SK-N-SH (cell line): Measurements from ENCODE around the gene GPR157. TPM values are rescaled to one million over a fixed set of nuclear protein-coding genes. Genes with fewer than 3 reads are reported as not detected.

Experiments used
- CTCF ChIA-PET: fragments of 300-600, 350-600 bp; formaldehyde crosslinking; extraction: SDS; loops from one replicate; lab custom pipeline; 2021; lab: Yijun Ruan, JAX
- POLR2A ChIA-PET: fragments of 350-600 bp; sonication (Branson Sonifier 250); formaldehyde crosslinking; extraction: SDS; loops from one replicate; lab custom pipeline; 2020; ENCODE audit warnings: antibody characterized with exemption, inconsistent platforms; lab: Yijun Ruan, JAX
- DNase-seq: peaks from one replicate; pipeline ENCODE4 v3.0.0; 2012
- H2AFZ ChIP-seq: fragments of 200-600 bp; sonication (generic); 2 replicates; pipeline ENCODE4 v1.8.1; 2016; ENCODE audit warnings: antibody characterized with exemption, mild to moderate bottlenecking, low read depth
- H3F3A ChIP-seq: fragments of 200-600 bp; sonication (generic); replicated peaks from 2 replicates; pipeline ENCODE3; 2016; ENCODE audit warnings: antibody characterized with exemption, mild to moderate bottlenecking; ENCODE audit not compliant: insufficient read depth
- H3K27ac ChIP-seq, 2 experiments: fragments of 200-500 bp in 1 of 2; fragments of 200-600 bp in 1 of 2; sonication (Bioruptor generic) in 1 of 2; sonication (generic), shearing (Covaris generic) in 1 of 2; 2 replicates each; pipeline versions ENCODE4 v1.5.1 to v1.6.1; 2014 to 2016; ENCODE audit warnings: low read depth in 2 of 2, inconsistent platforms in 1 of 2, low read length in 1 of 2, mild to moderate bottlenecking in 1 of 2, mixed read lengths in 1 of 2
- H3K27me3 ChIP-seq: fragments of 200-600 bp; sonication (generic), shearing (Covaris generic); 2 replicates; pipeline ENCODE4 v1.6.1; 2016; ENCODE audit warnings: mixed run types; ENCODE audit not compliant: insufficient read depth
- H3K36me3 ChIP-seq, 2 experiments: fragments of 200-500 bp in 1 of 2; fragments of 200-600 bp in 1 of 2; sonication (Bioruptor generic) in 1 of 2; sonication (generic) in 1 of 2; replicated peaks in 1 of 2; 2 replicates each; pipeline versions ENCODE3 to v1.5.1; 2014 to 2016; ENCODE audit warnings: low read length in 1 of 2, mild to moderate bottlenecking in 1 of 2; ENCODE audit not compliant: insufficient read depth in 2 of 2, control insufficient read depth in 1 of 2
- H3K4me1 ChIP-seq, 2 experiments: fragments of 200-500 bp in 1 of 2; fragments of 200-600 bp in 1 of 2; sonication (Bioruptor generic) in 1 of 2; sonication (generic), shearing (Covaris generic) in 1 of 2; 2 replicates each; pipeline versions ENCODE4 v1.5.1 to v1.6.1; 2014 to 2016; ENCODE audit warnings: low read depth in 1 of 2, low read length in 1 of 2, mixed run types in 1 of 2; ENCODE audit not compliant: insufficient read depth in 2 of 2, control insufficient read depth in 1 of 2
- H3K4me2 ChIP-seq: fragments of 200-600 bp; sonication (generic), shearing (Covaris generic); 2 replicates; pipeline ENCODE4 v1.6.1; 2017; ENCODE audit warnings: mixed run types
- H3K4me3 ChIP-seq, 2 experiments: fragments of 200-500 bp in 1 of 2; fragments of 200-600 bp in 1 of 2; sonication (Bioruptor generic) in 1 of 2; sonication (generic), shearing (Covaris generic) in 1 of 2; 2 replicates each; pipeline versions ENCODE4 v1.5.1 to v1.8.1; 2014 to 2016; ENCODE audit warnings: low read depth in 2 of 2, inconsistent platforms in 1 of 2, low read length in 1 of 2, mild to moderate bottlenecking in 1 of 2, mixed read lengths in 1 of 2, moderate library complexity in 1 of 2
- H3K79me2 ChIP-seq: fragments of 200-600 bp; sonication (generic); 2 replicates; pipeline ENCODE4 v1.8.1; 2017; ENCODE audit warnings: mild to moderate bottlenecking; ENCODE audit not compliant: insufficient read depth
- H3K9ac ChIP-seq: fragments of 200-600 bp; sonication (generic); 2 replicates; pipeline ENCODE4 v1.6.1; 2017; ENCODE audit warnings: mixed run types
- H3K9me2 ChIP-seq: fragments of 200-600 bp; sonication (generic); 2 replicates; pipeline ENCODE4 v1.6.1; 2017; ENCODE audit warnings: mixed run types
- H3K9me3 ChIP-seq: fragments of 200-600 bp; sonication (generic); 2 replicates; pipeline ENCODE4 v1.6.1; 2017; ENCODE audit warnings: mixed run types, mild to moderate bottlenecking, moderate library complexity
- H4K20me1 ChIP-seq: fragments of 200-600 bp; sonication (generic); 2 replicates; pipeline ENCODE4 v1.6.1; 2017; ENCODE audit warnings: mild to moderate bottlenecking, mixed run types; ENCODE audit not compliant: insufficient read depth
- CHD2 ChIP-seq: fragments of 150-350 bp; IDR thresholded peaks from 2 replicates; pipeline ENCODE4 v1.6.1; 2018; ENCODE audit warnings: low read length; ENCODE audit not compliant: partially characterized antibody
- FOSL2 ChIP-seq: IDR thresholded peaks from 2 replicates; pipeline ENCODE4 v1.4.0; 2012; ENCODE audit warnings: low read depth, mild to moderate bottlenecking, moderate library complexity, borderline replicate concordance
- JUND ChIP-seq: IDR thresholded peaks from 2 replicates; pipeline ENCODE4 v1.4.0; 2012
- NFIC ChIP-seq: IDR thresholded peaks from 2 replicates; pipeline ENCODE4 v1.4.0; 2012; ENCODE audit warnings: borderline replicate concordance
- NRF1 ChIP-seq: IDR thresholded peaks from 2 replicates; pipeline ENCODE4 v1.6.1; 2012; ENCODE audit warnings: low read depth, mild to moderate bottlenecking, low read length
- RAD21 ChIP-seq: IDR thresholded peaks from 2 replicates; pipeline ENCODE4 v1.6.1; 2012; ENCODE audit warnings: mild to moderate bottlenecking, low read length
- SIN3A ChIP-seq: IDR thresholded peaks from 2 replicates; pipeline ENCODE4 v1.6.1; 2012; ENCODE audit warnings: low read depth, mild to moderate bottlenecking, low read length, moderate library complexity, borderline replicate concordance
- TAF1 ChIP-seq: IDR thresholded peaks from 2 replicates; pipeline ENCODE4 v1.6.1; 2012; ENCODE audit warnings: low read depth, mild to moderate bottlenecking, low read length, moderate library complexity, borderline replicate concordance
- TCF12 ChIP-seq: IDR thresholded peaks from 2 replicates; pipeline ENCODE4 v1.4.0; 2012
- TEAD4 ChIP-seq: IDR thresholded peaks from 2 replicates; pipeline ENCODE4 v1.4.0; 2012; ENCODE audit warnings: mild to moderate bottlenecking, borderline replicate concordance; ENCODE audit not compliant: insufficient read depth
- YY1 ChIP-seq: IDR thresholded peaks from 2 replicates; pipeline ENCODE4 v1.4.0; 2012; ENCODE audit warnings: low read depth, mild to moderate bottlenecking
- WGBS: methylation state at CpG from one replicate; pipeline ENCODE4 v1.1.6; 2017; ENCODE audit warnings: low lambda C conversion rate; 5-methylcytosine and 5-hydroxymethylcytosine counted together
- polyA plus RNA-seq, 3 experiments: library from polyadenylated mRNA; depleted of rRNA; stranded (reverse); fragments of >200 nt; gene quantifications; 2 replicates each; pipeline ENCODE4 v1.2.3, GENCODE V29; 2012
- TF ChIP-seq, protein P1 (sequence below): IDR thresholded peaks from 2 replicates; pipeline ENCODE4 v1.4.0; 2012; ENCODE audit warnings: low read depth
- TF ChIP-seq, protein P2 (sequence below): IDR thresholded peaks from 2 replicates; pipeline ENCODE4 v1.4.0; 2012; ENCODE audit warnings: low read depth, borderline replicate concordance
- TF ChIP-seq, protein P3 (sequence below): IDR thresholded peaks from 2 replicates; pipeline ENCODE4; 2012

GPR157 gene
- polyA plus RNA-seq, 1 of the 3 experiments (the other 2 are of a cell fraction) = 1.8 TPM

- WGBS = 94% methylated on average over 7 of the region's 8 CpGs
- Histone ChIP-seq H3F3A (no peaks in the 10 kb centered on the region), H3K9me3 (no peaks in the 10 kb centered on the region), H3K79me2 (no peaks in the 10 kb centered on the region), H4K20me1 (no peaks in the 10 kb centered on the region), H3K36me3 (no peaks in the 10 kb centered on the region), H3K4me3 (no peak overlapping the region), H3K4me1 (no peaks in the 10 kb centered on the region), H3K4me2 (no peak overlapping the region), H3K27me3 (no peaks in the 10 kb centered on the region), H2AFZ (no peak overlapping the region), H3K9me2 (no peaks in the 10 kb centered on the region), H3K9ac (no peak overlapping the region), H3K27ac (no peak overlapping the region)
- CTCF ChIA-PET = interaction anchor here (0.6 to 9.4 kb wide), 13 partner anchors 10 to 239 kb away, joined by 3 to 79 read pairs (median 6); no protein-coding TSS in a partner anchor
- POLR2A ChIA-PET = no interaction called here
- DNase-seq = no peak
- no peak for TF ChIP-seq FOSL2
- TF ChIP-seq, protein P1, sequence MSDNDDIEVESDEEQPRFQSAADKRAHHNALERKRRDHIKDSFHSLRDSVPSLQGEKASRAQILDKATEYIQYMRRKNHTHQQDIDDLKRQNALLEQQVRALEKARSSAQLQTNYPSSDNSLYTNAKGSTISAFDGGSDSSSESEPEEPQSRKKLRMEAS = no peak
- no peak for TF ChIP-seq YY1
These were observed 28.3 kb downstream of the GPR157 start for GRCh38 chr1:9100471-9101043.

- Histone ChIP-seq H3K9me3 (no peaks in the 10 kb centered on the region), H3K4me3 (no peak overlapping the region), H2AFZ (no peak overlapping the region), H4K20me1 (no peaks in the 10 kb centered on the region), H3K27me3 (no peaks in the 10 kb centered on the region), H3K9ac (no peak overlapping the region), H3K4me1 (no peaks in the 10 kb centered on the region), H3K27ac (no peak overlapping the region), H3F3A (no peaks in the 10 kb centered on the region), H3K9me2 (no peaks in the 10 kb centered on the region), H3K4me2 (no peak overlapping the region), H3K36me3 (no peaks in the 10 kb centered on the region), H3K79me2 (no peaks in the 10 kb centered on the region)
- POLR2A ChIA-PET = no interaction called here
- CTCF ChIA-PET = interaction anchor here (1.3 to 9.4 kb wide), 4 partner anchors 11 to 181 kb away, joined by 5 to 79 read pairs (median 6); no protein-coding TSS in a partner anchor
- 89% methylated on average over 3 of the region's 7 CpGs for WGBS
- no peak for DNase-seq
- no peak for TF ChIP-seq NFIC
- no peak for TF ChIP-seq JUND
- no peak for TF ChIP-seq FOSL2
- no peak for TF ChIP-seq YY1
- no peak for TF ChIP-seq TAF1
- no peak for TF ChIP-seq CHD2
These were observed 29.3 kb downstream of the GPR157 start for GRCh38 chr1:9099555-9099954.

DNA sequence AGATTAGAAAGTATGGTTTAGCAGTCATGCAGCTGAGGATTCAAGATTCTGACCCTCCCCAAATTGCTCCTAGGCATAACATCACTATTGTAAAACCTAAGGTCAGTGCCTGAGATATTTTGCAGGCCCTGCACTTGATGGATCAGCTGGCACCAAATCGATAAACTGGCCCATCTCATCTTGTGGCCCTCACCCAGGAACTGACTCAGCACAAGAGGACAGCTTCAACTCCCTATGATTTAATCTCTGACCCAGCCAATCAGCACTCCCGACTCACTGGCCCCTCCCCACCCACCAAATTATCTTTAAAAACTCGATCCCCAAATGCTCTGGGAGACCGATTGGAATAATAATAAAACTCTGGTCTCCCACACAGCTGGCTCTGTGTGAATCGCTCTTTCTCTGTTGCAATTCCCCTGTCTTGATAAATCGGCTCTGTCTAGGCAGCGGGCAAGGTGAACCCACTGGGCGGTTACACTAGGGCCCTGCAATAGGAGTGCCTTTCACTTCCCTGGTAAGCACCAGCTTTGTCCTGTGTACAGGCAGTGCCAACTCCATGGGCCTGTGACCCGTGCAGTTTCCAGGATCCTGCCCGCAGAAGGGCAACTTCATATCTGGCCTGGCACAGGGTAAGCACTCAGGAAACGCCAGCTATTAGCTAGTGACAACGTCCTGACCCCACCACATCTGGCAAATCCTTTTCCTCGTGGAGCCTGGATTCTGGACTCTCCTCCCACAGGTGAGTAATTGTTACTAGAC is 30.8 kb downstream of the GPR157 start:
- no peaks in the 10 kb centered on the region for H3K9me3 ChIP-seq
- no peaks in the 10 kb centered on the region for H3K79me2 ChIP-seq
- H3K4me1 ChIP-seq = no peaks in the 10 kb centered on the region
- H3K36me3 ChIP-seq = no peaks in the 10 kb centered on the region
- ChIA-PET POLR2A (no interaction called here), CTCF (interaction anchor here (0.8 to 9.4 kb wide), 3 partner anchors 12 to 236 kb away, joined by 3 to 79 read pairs (median 7); no protein-coding TSS in a partner anchor)
- no peak overlapping the region for H3K9ac ChIP-seq
- no peaks in the 10 kb centered on the region for H4K20me1 ChIP-seq
- no peaks in the 10 kb centered on the region for H3F3A ChIP-seq
- no peak for DNase-seq
- no peak overlapping the region for H3K27ac ChIP-seq
- no peak overlapping the region for H3K4me2 ChIP-seq
- no peak overlapping the region for H2AFZ ChIP-seq
- H3K27me3 ChIP-seq = no peaks in the 10 kb centered on the region
- no peak overlapping the region for H3K4me3 ChIP-seq
- 71% methylated on average over 10 of the region's 13 CpGs for WGBS
- H3K9me2 ChIP-seq = no peaks in the 10 kb centered on the region
- TF ChIP-seq TEAD4 = no peak
- TF ChIP-seq RAD21 = no peak
- TF ChIP-seq, protein P2, sequence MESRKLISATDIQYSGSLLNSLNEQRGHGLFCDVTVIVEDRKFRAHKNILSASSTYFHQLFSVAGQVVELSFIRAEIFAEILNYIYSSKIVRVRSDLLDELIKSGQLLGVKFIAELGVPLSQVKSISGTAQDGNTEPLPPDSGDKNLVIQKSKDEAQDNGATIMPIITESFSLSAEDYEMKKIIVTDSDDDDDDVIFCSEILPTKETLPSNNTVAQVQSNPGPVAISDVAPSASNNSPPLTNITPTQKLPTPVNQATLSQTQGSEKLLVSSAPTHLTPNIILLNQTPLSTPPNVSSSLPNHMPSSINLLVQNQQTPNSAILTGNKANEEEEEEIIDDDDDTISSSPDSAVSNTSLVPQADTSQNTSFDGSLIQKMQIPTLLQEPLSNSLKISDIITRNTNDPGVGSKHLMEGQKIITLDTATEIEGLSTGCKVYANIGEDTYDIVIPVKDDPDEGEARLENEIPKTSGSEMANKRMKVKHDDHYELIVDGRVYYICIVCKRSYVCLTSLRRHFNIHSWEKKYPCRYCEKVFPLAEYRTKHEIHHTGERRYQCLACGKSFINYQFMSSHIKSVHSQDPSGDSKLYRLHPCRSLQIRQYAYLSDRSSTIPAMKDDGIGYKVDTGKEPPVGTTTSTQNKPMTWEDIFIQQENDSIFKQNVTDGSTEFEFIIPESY = no peak
- no peak for TF ChIP-seq TAF1
- TF ChIP-seq, protein P3, sequence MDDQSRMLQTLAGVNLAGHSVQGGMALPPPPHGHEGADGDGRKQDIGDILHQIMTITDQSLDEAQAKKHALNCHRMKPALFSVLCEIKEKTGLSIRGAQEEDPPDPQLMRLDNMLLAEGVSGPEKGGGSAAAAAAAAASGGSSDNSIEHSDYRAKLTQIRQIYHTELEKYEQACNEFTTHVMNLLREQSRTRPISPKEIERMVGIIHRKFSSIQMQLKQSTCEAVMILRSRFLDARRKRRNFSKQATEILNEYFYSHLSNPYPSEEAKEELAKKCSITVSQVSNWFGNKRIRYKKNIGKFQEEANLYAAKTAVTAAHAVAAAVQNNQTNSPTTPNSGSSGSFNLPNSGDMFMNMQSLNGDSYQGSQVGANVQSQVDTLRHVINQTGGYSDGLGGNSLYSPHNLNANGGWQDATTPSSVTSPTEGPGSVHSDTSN = no peak
- no peak for TF ChIP-seq JUND
- TF ChIP-seq, protein P1 = no peak
- TF ChIP-seq TCF12 = no peak
- no peak for TF ChIP-seq NRF1
- TF ChIP-seq SIN3A = no peak
- TF ChIP-seq NFIC = no peak
